Fibroblast of lung (primary cell): ENCODE measurements around the gene SEC31B.

Experiments
- CTCF ChIP-seq, 2 donors: IDR thresholded peaks in 1 of 2; conservative IDR thresholded peaks in 1 of 2; 1 replicate in 1 of 2; 2 replicates in 1 of 2; pipeline ENCODE4 v1.5.1; 2011 to 2012; ENCODE audit warnings: low read length in 2 of 2, control low read depth in 1 of 2, inconsistent platforms in 1 of 2, low read depth in 1 of 2, mild to moderate bottlenecking in 1 of 2
- EZH2 ChIP-seq: IDR thresholded peaks from 2 replicates; pipeline ENCODE4 v1.5.1; 2012; ENCODE audit warnings: low read length, control low read depth, mild to moderate bottlenecking; ENCODE audit errors: missing control alignments

GRCh38 chr10:100528921-100529474 is 9.3 kb upstream of the SEC31B start:
- TF ChIP-seq CTCF (conservative IDR thresholded peaks at IDR 0.05 in 1 of 2, IDR thresholded peaks at IDR 0.05 in 1 of 2; ENCODE audit: low read depth in 1 of 2, low read length in 2 of 2) (no peak), EZH2 (no peak)
